Left lung (tissue), 10 donors: ENCODE data around the gene MAGEB1. TPM values are rescaled to one million over a fixed set of nuclear protein-coding genes. Genes with fewer than 3 reads are reported as not detected.

ENCODE experiments used
- ATAC-seq: fragments of 200-7000 bp; cut with Tn5 transposase; one replicate; pipeline ENCODE4 v1.9.1; 2020; ENCODE audit warnings: moderate library complexity
- DNase-seq, 4 donors: peaks; one replicate each; pipeline ENCODE4 v3.0.0-alpha.2; 2013 to 2020
- H3K27ac ChIP-seq, 2 donors: fragments of 200-600 bp; sonication (generic) in 1 of 2; one replicate each; pipeline versions ENCODE4 v1.5.0 to v1.8.0; 2020 to 2021
- H3K27me3 ChIP-seq, 2 donors: fragments of 200-600 bp; sonication (generic) in 1 of 2; one replicate each; pipeline versions ENCODE4 v1.5.0 to v1.8.0; 2020 to 2021
- H3K36me3 ChIP-seq, 2 donors: fragments of 200-600 bp; sonication (generic) in 1 of 2; one replicate each; pipeline versions ENCODE4 v1.5.0 to v1.8.0; 2020 to 2021
- H3K4me1 ChIP-seq, 2 donors: fragments of 200-600 bp; one replicate each; pipeline ENCODE4 v1.8.0; 2021
- H3K4me3 ChIP-seq, 2 donors: fragments of 200-600 bp; sonication (generic) in 1 of 2; one replicate each; pipeline versions ENCODE4 v1.5.0 to v1.8.0; 2020 to 2021; ENCODE audit warnings: mild to moderate bottlenecking in 1 of 2
- H3K9me3 ChIP-seq, 2 donors: fragments of 200-600 bp; sonication (generic) in 1 of 2; one replicate each; pipeline versions ENCODE4 v1.5.0 to v1.8.0; 2020 to 2021
- intact Hi-C, 2 donors: fragments of 100-400 bp; cut with DNase I; formaldehyde crosslinking; loops; one replicate each; pipeline versions ENCODE4 v1.11.2 to v1.14.2; 2022
- polyA plus RNA-seq, 6 donors: library from polyadenylated mRNA; unstranded; fragments of 120-200 nt; gene quantifications; one replicate each; pipeline ENCODE4 v1.2.1, GENCODE V29; 2013; ENCODE audit not compliant: insufficient read length in 6 of 6
- total RNA-seq, 2 donors: library from RNA; stranded (reverse); fragmentation: NEBNext Ultra II Directional; extraction: Animal tissue kit (Norgen Biotek cat#: 25700); gene quantifications; one replicate each; pipeline ENCODE4 v1.2.1, GENCODE V29; 2021
- TF ChIP-seq, protein P1 (sequence below), 2 donors: fragments of 200-600 bp; sonication (generic) in 1 of 2; IDR thresholded peaks; one replicate each; pipeline versions ENCODE4 v1.5.0 to v1.8.0; 2021; ENCODE audit warnings: antibody characterized with exemption in 2 of 2
- donor health status: DM: no; HTN: yes; CAD: no.
- donor health status: DM: no; HTN: no; CAD: no.

The MAGEB1 gene
- total and polyA plus RNA-seq, 8 donors: not detected

- Histone ChIP-seq H3K4me3 (no peak overlapping the region), H3K9me3 (no peaks in the 10 kb centered on the region), H3K4me1 (no peaks in the 10 kb centered on the region), H3K27ac (no peak overlapping the region), H3K36me3 (no peaks in the 10 kb centered on the region), H3K27me3 (no peaks in the 10 kb centered on the region)
- no peak for DNase-seq
- ATAC-seq: no peak
- TF ChIP-seq, protein P1, sequence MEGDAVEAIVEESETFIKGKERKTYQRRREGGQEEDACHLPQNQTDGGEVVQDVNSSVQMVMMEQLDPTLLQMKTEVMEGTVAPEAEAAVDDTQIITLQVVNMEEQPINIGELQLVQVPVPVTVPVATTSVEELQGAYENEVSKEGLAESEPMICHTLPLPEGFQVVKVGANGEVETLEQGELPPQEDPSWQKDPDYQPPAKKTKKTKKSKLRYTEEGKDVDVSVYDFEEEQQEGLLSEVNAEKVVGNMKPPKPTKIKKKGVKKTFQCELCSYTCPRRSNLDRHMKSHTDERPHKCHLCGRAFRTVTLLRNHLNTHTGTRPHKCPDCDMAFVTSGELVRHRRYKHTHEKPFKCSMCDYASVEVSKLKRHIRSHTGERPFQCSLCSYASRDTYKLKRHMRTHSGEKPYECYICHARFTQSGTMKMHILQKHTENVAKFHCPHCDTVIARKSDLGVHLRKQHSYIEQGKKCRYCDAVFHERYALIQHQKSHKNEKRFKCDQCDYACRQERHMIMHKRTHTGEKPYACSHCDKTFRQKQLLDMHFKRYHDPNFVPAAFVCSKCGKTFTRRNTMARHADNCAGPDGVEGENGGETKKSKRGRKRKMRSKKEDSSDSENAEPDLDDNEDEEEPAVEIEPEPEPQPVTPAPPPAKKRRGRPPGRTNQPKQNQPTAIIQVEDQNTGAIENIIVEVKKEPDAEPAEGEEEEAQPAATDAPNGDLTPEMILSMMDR (IDR thresholded peaks at IDR 0.05): no peak
- intact Hi-C loops: no loop called here
Observed at GRCh38 chrX:30220661-30221060, 26.3 kb upstream of the MAGEB1 start.

- TF ChIP-seq, protein P1 (IDR thresholded peaks at IDR 0.05): no peak
- DNase-seq: no peak
- H3K36me3 ChIP-seq: no peaks in the 10 kb centered on the region
Observed at GRCh38 chrX:30224536-30224935, 22.4 kb upstream of the MAGEB1 start.

GRCh38 chrX:30228526-30228925 lies 18.4 kb upstream of the MAGEB1 start:
- DNase-seq (no peak), ATAC-seq (no peak)
- TF ChIP-seq, protein P1 (IDR thresholded peaks at IDR 0.05): no peak
- Histone ChIP-seq H3K4me1 (no peaks in the 10 kb centered on the region), H3K36me3 (no peaks in the 10 kb centered on the region), H3K27me3 (no peaks in the 10 kb centered on the region), H3K9me3 (no peaks in the 10 kb centered on the region), H3K27ac (no peak overlapping the region), H3K4me3 (no peak overlapping the region)
- intact Hi-C loops: no loop called here

More at GRCh38 chrX:30224536-30224935, 22.4 kb upstream of the MAGEB1 start:
- Histone ChIP-seq H3K4me3 (no peak overlapping the region), H3K27me3 (no peaks in the 10 kb centered on the region), H3K27ac (no peak overlapping the region), H3K9me3 (no peaks in the 10 kb centered on the region), H3K4me1 (no peaks in the 10 kb centered on the region)
- intact Hi-C loops: no loop called here
- no peak for ATAC-seq

DNA sequence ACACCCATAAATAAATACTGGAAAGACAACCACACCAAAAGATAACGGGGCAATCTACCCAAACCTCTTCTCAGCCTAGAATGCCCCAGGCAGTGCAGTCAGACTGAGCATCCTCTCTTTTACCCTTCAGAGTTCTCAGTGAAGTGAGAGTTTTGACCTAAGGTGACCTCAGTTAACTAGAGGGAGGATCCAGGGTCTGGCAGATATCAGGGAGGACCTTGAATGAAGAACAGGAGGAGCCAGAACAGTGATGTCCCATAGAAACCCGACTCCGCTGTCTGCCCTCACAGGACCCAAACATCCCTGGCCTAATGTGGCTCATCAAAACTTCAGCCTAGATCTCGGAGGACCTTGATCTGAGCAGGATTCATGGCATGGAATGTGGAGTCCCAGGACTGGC lies 16.6 kb upstream of the MAGEB1 start, which contains the start of gene MAGEB3:
Gene MAGEB3 (plus strand): TSS at position 263 of the 400 bp plus-strand sequence. CDS start 5,268 bp downstream, outside the sequence.
- H3K4me3 ChIP-seq: no peak within 1 kb of the TSS
- intact Hi-C loops: no loop called here
- no peaks in the 10 kb centered on the region for H3K4me1 ChIP-seq
- H3K36me3 ChIP-seq: no peaks in the 10 kb centered on the region
- DNase-seq (no peak), ATAC-seq (no peak)
- H3K27me3 ChIP-seq: no peaks in the 10 kb centered on the region
- TF ChIP-seq, protein P1 (IDR thresholded peaks at IDR 0.05): no peak
- H3K27ac ChIP-seq: no peak within 1 kb of the TSS
- H3K9me3 ChIP-seq: no peaks in the 10 kb centered on the region

DNA sequence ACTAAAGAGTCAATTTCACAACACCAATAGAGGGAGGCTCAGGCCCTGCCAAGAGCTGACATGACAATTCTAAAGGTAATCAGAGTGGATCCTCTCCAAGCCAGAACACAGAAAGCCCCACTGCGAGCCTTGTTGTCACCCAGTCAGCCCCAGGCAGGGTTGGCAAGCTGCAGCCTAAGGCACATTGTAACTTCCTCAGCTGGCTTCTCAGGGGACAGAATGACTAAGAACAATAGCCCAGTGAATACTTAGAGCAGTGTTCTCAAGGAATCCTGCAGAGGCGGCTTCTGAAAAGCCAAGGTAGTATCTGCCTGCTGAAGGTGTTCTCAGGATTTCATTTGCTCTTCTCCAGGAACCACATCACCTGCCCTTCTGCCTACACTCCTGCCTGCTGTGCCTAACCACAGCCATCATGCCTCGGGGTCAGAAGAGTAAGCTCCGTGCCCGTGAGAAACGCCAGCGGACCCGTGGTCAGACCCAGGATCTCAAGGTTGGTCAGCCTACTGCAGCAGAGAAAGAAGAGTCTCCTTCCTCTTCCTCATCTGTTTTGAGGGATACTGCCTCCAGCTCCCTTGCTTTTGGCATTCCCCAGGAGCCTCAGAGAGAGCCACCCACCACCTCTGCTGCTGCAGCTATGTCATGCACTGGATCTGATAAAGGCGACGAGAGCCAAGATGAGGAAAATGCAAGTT lies 5.1 kb upstream of the MAGEB1 start, which contains the start of gene MAGEB4:
Gene MAGEB4 (plus strand): TSS at position 277 of the 692 bp plus-strand sequence. CDS start 136 bp downstream, at position 413.
- Histone ChIP-seq H3K4me1 (no peaks in the 10 kb centered on the region), H3K4me3 (no peak within 1 kb of the TSS), H3K36me3 (no peaks in the 10 kb centered on the region), H3K27me3 (no peaks in the 10 kb centered on the region), H3K9me3 (no peaks in the 10 kb centered on the region), H3K27ac (no peak within 1 kb of the TSS)
- no peak for DNase-seq
- TF ChIP-seq, protein P1 (IDR thresholded peaks at IDR 0.05): no peak
- ATAC-seq: no peak
- intact Hi-C loops: no loop called here
